ENCODE data around the gene RUFY3. TPM values are rescaled to one million over a fixed set of nuclear protein-coding genes. Genes with fewer than 3 reads are reported as not detected.
A peak's percentile ranks its signal among the peaks of the same experiment; 100 is the strongest.

The RUFY3 gene
- total RNA-seq, 6 experiments from 2014 or later: 24.1 to 58.3 (median 30.3) TPM

- Histone ChIP-seq H3K4me1 (peaks cover 0 to 10% (median 0%) of the 10 kb centered on the region in 4 donors), H3K27ac (no peak overlapping the region), H3K36me3 (no peaks in the 10 kb centered on the region), H3K9me3 (no peaks in the 10 kb centered on the region), H3K27me3 (no peaks in the 10 kb centered on the region), H3K4me3 (no peak overlapping the region)
- ATAC-seq (peak in 2 of 4 donors; percentile 27 to 43), DNase-seq (no peak)
- intact Hi-C loops (cut with DNase I): no loop called here
- TF ChIP-seq POLR2A (IDR thresholded peaks at IDR 0.05): no peak
- TF ChIP-seq, protein P1, sequence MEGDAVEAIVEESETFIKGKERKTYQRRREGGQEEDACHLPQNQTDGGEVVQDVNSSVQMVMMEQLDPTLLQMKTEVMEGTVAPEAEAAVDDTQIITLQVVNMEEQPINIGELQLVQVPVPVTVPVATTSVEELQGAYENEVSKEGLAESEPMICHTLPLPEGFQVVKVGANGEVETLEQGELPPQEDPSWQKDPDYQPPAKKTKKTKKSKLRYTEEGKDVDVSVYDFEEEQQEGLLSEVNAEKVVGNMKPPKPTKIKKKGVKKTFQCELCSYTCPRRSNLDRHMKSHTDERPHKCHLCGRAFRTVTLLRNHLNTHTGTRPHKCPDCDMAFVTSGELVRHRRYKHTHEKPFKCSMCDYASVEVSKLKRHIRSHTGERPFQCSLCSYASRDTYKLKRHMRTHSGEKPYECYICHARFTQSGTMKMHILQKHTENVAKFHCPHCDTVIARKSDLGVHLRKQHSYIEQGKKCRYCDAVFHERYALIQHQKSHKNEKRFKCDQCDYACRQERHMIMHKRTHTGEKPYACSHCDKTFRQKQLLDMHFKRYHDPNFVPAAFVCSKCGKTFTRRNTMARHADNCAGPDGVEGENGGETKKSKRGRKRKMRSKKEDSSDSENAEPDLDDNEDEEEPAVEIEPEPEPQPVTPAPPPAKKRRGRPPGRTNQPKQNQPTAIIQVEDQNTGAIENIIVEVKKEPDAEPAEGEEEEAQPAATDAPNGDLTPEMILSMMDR (IDR thresholded peaks at IDR 0.05): no peak
- 32% methylated on average over 1 of the region's 1 CpG for WGBS (ENCODE audit: insufficient coverage, low coverage, low lambda C conversion rate, missing lambda C conversion rate)
Measured at GRCh38 chr4:70754470-70754869, 32.7 kb downstream of the RUFY3 start.

DNA sequence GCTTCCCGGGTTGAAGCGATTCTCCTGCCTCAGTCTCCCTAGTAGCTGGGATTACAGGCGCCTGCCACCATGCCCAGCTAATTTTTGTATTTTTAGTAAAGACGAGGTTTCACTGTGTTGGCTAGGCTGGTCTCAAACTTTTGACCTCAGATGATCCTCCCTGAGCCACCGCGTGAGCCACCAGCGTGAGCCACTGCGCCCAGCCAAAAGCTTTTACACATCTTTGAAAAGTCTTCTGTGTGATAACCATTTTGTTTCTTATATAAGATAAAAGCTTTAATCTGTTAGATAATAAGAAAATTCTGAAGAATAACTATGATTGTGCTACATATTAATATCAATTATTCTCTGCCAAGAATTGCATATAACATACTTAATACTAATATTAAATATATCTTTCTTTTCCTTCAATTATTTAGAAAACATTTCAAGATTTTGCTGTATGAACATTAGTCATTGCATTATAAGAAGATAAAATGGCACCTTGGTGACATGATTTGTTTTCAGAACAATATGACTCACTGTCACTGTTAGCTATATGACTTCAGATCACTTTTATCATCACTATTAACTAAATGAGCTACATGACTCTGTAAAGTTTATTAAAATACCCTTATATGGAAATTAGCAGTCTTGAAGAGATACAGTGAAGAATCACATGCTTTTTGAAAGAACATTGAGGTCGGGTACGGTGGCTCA lies 33.4 kb downstream of the RUFY3 start:
- Histone ChIP-seq H3K36me3 (no peaks in the 10 kb centered on the region), H3K4me1 (peaks cover 0 to 10% (median 0%) of the 10 kb centered on the region in 4 donors), H3K27me3 (no peaks in the 10 kb centered on the region), H3K9me3 (no peaks in the 10 kb centered on the region), H3K27ac (no peak overlapping the region), H3K4me3 (no peak overlapping the region)
- intact Hi-C loops (cut with DNase I): no loop called here
- WGBS (ENCODE audit: insufficient coverage, low coverage, low lambda C conversion rate, missing lambda C conversion rate): 91% methylated on average over 10 of the region's 10 CpGs
- TF ChIP-seq POLR2A (IDR thresholded peaks at IDR 0.05): no peak
- TF ChIP-seq, protein P1 (IDR thresholded peaks at IDR 0.05): no peak
- DNase-seq (no peak), ATAC-seq (no peak)

GRCh38 chr4:70759126-70759525 lies 37.4 kb downstream of the RUFY3 start:
- Histone ChIP-seq H3K4me1 (no peaks in the 10 kb centered on the region), H3K27me3 (no peaks in the 10 kb centered on the region), H3K27ac (no peak overlapping the region), H3K9me3 (no peaks in the 10 kb centered on the region), H3K4me3 (no peak overlapping the region), H3K36me3 (peaks cover 0 to 4% (median 0%) of the 10 kb centered on the region in 4 donors)
- intact Hi-C loops (cut with DNase I): no loop called here
- TF ChIP-seq, protein P1 (IDR thresholded peaks at IDR 0.05): no peak
- TF ChIP-seq POLR2A (IDR thresholded peaks at IDR 0.05): no peak
- 100% methylated on average over 1 of the region's 1 CpG for WGBS (ENCODE audit: insufficient coverage, low coverage, low lambda C conversion rate, missing lambda C conversion rate)
- DNase-seq: no peak
- no peak for ATAC-seq

DNA sequence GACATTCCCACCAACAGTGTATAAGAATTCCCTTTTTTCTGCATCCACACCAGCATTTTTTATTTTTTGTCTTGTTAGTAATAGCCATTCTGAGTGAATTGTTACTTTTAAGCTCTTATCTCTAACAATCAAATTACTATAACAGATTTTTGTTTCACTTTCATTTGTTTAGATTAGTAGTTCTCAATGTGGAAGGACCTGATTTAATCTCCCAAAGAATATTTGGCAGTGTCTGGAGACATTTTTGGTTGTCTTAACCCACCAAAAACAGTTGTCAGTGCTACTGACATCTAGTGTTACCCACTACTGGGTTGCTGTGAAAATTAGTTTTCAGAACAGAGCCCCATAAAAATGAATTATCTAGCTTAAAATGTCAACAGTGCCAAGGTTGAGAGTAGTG lies 37.9 kb downstream of the RUFY3 start:
- no peak overlapping the region for H3K27ac ChIP-seq
- intact Hi-C loops (cut with DNase I): no loop called here
- H3K27me3 ChIP-seq: no peaks in the 10 kb centered on the region
- no peak for TF ChIP-seq POLR2A (IDR thresholded peaks at IDR 0.05)
- TF ChIP-seq, protein P1 (IDR thresholded peaks at IDR 0.05): no peak
- DNase-seq (no peak), ATAC-seq (no peak)
- peaks cover 0 to 4% (median 0%) of the 10 kb centered on the region in 4 donors for H3K36me3 ChIP-seq
- H3K9me3 ChIP-seq: no peaks in the 10 kb centered on the region
- no peaks in the 10 kb centered on the region for H3K4me1 ChIP-seq
- H3K4me3 ChIP-seq: no peak overlapping the region
